Lung microvascular endothelial cell (primary cell): ENCODE results near the gene NPTX1. TPM values are rescaled to one million over a fixed set of nuclear protein-coding genes. Genes with fewer than 3 reads are reported as not detected.
A peak's percentile ranks its signal among the peaks of the same experiment; 100 is the strongest.

ENCODE experiments used
- DNase-seq, 2 donors: peaks; one replicate each; pipeline versions ENCODE4 v3.0.0 to v3.0.0-alpha.2; 2010; ENCODE audit warnings: low read depth in 2 of 2
- total RNA-seq: library from RNA; depleted of rRNA; stranded (reverse); fragments of >200 nt; gene quantifications from 2 replicates; pipeline ENCODE4 v1.2.1, GENCODE V29; 2014

NPTX1 gene
- total RNA-seq, 1 donor from 2014 or later: under 0.01 TPM

GRCh38 chr17:80503921-80504320 lies 27.5 kb upstream of the NPTX1 start:
- no peak for DNase-seq

GRCh38 chr17:80503031-80503430 lies 26.6 kb upstream of the NPTX1 start:
- DNase-seq: no peak

GRCh38 chr17:80502578-80502877 lies 26.1 kb upstream of the NPTX1 start:
- DNase-seq: no peak

GRCh38 chr17:80501741-80502577 lies 25.6 kb upstream of the NPTX1 start:
- DNase-seq: no peak

- no peak for DNase-seq
Observed at GRCh38 chr17:80499961-80500665, 23.7 kb upstream of the NPTX1 start.

- no peak for DNase-seq
Observed at GRCh38 chr17:80499560-80499959, 23.2 kb upstream of the NPTX1 start.

- DNase-seq: no peak
Observed at GRCh38 chr17:80498920-80499410, 22.6 kb upstream of the NPTX1 start.

GRCh38 chr17:80498242-80498919 lies 22.0 kb upstream of the NPTX1 start:
- DNase-seq: peak; percentile 11 to 30

GRCh38 chr17:80497726-80498241 lies 21.4 kb upstream of the NPTX1 start:
- no peak for DNase-seq

GRCh38 chr17:80494547-80494946 lies 18.1 kb upstream of the NPTX1 start:
- DNase-seq: no peak

- DNase-seq: no peak
Observed at GRCh38 chr17:80492343-80493136, 16.1 kb upstream of the NPTX1 start.

- no peak for DNase-seq
Observed at GRCh38 chr17:80491478-80492342, 15.3 kb upstream of the NPTX1 start.

GRCh38 chr17:80487511-80487910 lies 11.1 kb upstream of the NPTX1 start:
- no peak for DNase-seq

- no peak for DNase-seq
Observed at GRCh38 chr17:80486692-80487091, 10.3 kb upstream of the NPTX1 start.

GRCh38 chr17:80485846-80486245 lies 9.4 kb upstream of the NPTX1 start:
- DNase-seq: no peak

GRCh38 chr17:80482555-80483308 lies 6.3 kb upstream of the NPTX1 start:
- DNase-seq: no peak

- no peak for DNase-seq
Observed at GRCh38 chr17:80482058-80482318, 5.6 kb upstream of the NPTX1 start.

- DNase-seq: no peak
Observed at GRCh38 chr17:80481284-80482057, 5.1 kb upstream of the NPTX1 start.

GRCh38 chr17:80480248-80480647 lies 3.8 kb upstream of the NPTX1 start:
- no peak for DNase-seq
